NCI-H1694 treated with DMSO at 0.1 percent for 48 hours (cell line): Measurements from ENCODE around the gene COL26A1.
"Not testable (repeated sequence)": the region's sequence is repeated elsewhere in the genome, so short reads cannot be mapped to it uniquely, and the experiment has no call there.

Experiments used
- DNase-seq: peaks from one replicate; lab custom pipeline; 2025; lab: John Stamatoyannopoulos, UW

The COL26A1 gene

DNA sequence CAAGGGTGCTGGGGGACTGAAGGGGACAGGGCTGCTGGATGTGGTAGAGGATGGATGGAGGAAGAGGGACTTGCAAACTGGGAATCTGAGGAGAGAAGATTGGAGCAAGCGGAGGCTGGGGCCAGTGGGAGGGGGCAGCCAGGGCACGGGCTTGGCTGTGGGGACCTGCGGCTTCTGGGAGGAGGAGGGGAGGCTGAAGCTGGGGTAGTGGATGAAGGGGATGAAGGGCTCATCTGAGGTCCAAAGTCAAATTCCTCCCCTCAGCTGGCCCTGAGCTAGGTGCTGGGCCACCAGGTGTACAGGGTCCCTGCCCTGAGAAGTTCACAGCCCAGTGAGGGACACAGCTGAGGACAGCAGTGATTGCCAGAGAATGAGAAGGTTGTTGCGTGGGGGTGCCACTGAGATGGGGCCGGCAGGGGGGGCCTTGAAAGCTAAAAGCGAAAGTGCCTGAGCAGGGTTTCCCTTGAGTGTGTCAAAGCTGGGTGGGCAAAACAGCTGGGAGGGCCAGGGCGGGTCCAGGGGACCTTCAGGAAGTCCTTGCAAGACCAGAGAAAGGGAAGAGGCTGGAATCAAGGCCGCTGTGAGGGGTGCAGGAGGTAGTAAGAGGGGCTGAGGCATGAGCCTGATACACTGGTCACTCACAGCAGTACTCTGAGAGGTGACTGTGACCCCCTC, 191.2 kb downstream of the COL26A1 start:
- no peak for DNase-seq

GRCh38 chr7:101554584-101555268, 192.1 kb downstream of the COL26A1 start:
- no peak for DNase-seq

- DNase-seq = no peak
These were observed 192.7 kb downstream of the COL26A1 start for GRCh38 chr7:101555269-101555920.

- no peak for DNase-seq
These were observed 193.2 kb downstream of the COL26A1 start for GRCh38 chr7:101555921-101556275.

- no peak for DNase-seq
These were observed 193.8 kb downstream of the COL26A1 start for GRCh38 chr7:101556453-101556968.

GRCh38 chr7:101557421-101557820, 194.7 kb downstream of the COL26A1 start:
- DNase-seq = no peak

DNA sequence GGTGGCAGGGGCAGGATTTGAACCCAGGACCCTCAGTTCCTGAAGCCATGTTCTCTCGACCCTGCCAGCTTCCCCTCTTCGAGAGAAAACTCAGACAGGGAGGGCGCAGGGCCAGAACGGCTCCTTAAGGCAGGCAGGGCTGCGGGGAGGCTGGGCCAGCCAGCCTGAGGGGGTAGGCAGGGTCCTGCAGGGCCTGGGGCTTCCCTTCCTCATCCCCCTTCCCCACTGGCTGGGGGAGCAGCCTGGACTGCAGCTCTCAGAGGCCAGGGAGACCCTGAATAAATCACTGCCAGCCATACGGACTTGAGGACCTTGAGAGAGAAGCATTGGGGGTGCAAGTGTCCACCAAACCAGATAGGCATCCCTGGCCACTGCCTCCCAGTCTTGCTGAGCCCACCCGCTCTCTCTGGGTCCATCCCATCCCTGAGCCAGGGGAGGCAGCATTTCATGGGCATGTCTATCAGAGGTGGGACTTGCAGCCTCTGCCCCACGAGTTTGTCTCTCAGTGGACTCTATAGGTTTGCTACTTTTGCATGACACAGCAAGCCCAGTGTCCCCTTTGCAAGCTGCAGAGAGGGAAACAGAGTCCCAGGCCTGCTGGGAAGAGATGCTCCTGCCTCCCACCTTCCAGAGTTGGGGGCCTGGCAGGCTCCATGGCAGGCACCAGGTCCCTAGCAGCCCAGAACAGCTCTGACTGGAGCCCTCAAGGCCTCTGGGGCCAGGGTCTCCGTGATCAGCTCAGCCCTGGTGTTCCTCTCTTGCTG, 195.5 kb downstream of the COL26A1 start:
- DNase-seq = no peak

- DNase-seq = no peak
These were observed 196.2 kb downstream of the COL26A1 start for GRCh38 chr7:101558742-101559325.

DNA sequence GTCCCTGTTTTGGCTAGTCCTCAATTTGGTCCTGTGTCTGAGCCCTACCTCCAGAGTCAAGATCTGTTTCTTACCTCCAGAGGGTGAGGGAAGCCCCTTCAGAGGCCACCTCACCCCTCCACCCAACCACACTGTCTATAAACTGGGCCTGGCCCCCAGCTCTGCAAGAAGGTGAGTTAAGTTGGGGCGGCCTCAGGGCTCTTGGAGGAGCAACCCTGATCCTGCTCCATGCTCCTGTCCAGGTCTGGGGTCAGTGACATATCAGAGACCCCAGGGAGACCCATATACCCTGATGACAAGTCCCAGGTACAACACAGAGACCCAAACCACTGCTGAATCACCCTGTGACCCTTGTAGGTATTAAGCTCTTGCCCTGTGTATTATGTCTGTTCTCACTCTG, 196.9 kb downstream of the COL26A1 start:
- no peak for DNase-seq

GRCh38 chr7:101560021-101560420, 197.3 kb downstream of the COL26A1 start:
- not testable (repeated sequence) for DNase-seq

DNA sequence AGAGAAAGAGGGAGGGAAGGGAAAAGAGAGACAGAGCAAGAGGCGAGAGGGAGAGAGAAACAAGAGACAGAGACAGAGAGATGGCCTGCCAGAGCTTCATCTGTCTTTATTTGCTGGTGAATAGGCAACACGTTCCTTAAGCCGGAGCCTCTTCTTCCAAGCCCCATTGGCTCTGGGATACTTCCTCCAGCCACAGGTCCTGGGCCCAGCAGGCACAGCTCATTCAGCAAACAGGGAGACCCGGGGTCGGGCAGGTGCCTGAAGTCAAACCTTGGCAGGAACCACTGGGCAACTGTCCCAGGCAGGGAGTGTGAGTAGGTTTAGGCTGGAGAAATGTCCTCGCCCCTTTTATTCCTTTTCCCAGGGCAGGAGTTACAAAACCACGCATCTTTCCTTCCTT, 198.2 kb downstream of the COL26A1 start:
- no peak for DNase-seq

DNA sequence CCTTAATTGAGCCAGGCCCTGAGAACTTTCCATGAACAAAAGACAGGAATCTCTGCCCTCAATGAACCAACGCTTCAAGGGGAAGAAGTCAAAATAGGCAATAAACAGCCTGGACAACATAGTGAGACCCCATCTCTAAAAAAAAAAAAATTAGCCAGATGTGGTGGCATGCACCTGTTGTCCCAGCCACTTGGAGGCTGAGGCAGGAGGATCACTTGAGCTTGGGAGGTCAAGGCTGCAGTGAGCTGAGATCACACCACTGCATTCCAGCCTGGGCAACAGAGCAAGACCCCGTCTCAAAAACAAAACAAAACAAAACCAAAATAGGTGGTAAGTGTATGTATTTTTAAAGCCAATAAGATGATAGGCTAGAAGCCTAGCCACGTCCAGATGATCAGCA, 198.6 kb downstream of the COL26A1 start:
- not testable (repeated sequence) for DNase-seq

- DNase-seq = no peak
These were observed 200.0 kb downstream of the COL26A1 start for GRCh38 chr7:101562531-101563197.

GRCh38 chr7:101563198-101563901, 200.7 kb downstream of the COL26A1 start:
- no peak for DNase-seq

- no peak for DNase-seq
These were observed 201.5 kb downstream of the COL26A1 start for GRCh38 chr7:101563943-101564777.

- DNase-seq = no peak
These were observed 202.1 kb downstream of the COL26A1 start for GRCh38 chr7:101564778-101565211.

- no peak for DNase-seq
These were observed 203.0 kb downstream of the COL26A1 start for GRCh38 chr7:101565601-101566209.

DNA sequence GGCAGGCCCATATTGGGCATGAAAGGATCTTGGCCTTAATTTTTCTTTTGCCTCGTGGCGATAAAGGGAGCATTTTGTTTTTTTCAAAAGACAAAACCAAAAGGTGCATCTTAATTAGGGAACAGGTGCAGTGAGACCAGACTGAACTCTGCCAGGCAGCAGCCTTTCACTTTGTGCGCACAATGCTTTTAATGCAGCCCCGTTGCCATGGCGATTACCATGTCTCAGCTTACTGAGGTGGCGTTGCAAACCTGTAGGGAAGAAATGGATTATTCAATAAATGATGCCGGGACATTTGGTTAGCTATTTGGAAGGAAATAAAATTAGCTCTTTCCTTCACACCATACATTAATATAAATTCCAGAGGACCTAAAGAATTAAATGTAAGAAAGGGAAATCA, 204.6 kb downstream of the COL26A1 start:
- DNase-seq = no peak

DNA sequence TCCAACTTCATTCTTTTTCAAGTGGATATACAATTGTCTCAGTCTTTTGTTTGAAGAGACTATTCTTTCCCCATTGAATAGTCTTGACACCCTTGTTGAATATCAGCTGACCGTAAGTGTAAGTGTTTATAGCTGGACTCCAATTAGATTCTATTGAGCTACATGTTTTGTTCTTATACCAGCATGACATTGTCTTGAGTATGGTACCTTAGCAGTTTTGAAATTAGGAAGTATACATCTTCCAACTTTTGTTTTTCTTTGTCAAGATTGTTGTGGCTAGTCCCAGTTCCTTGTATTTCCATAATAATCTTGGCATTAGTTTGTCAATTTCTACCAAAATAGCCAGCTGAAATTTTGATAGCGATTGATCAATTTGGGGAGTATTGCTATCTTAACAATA, 209.5 kb downstream of the COL26A1 start:
- DNase-seq = no peak
